CD14-positive monocyte (primary cell): ENCODE data around the gene ZCCHC14. TPM values are rescaled to one million over a fixed set of nuclear protein-coding genes. Genes with fewer than 3 reads are reported as not detected.

Experiments
- DNase-seq, 3 donors: peaks; one replicate each; pipeline ENCODE4 v3.0.0-alpha.2; 2011 to 2022
- H2AFZ ChIP-seq: 2 replicates; pipeline ENCODE4 v1.6.0; 2012; ENCODE audit warnings: mild to moderate bottlenecking, low read depth, low read length, inconsistent platforms; ENCODE audit not compliant: insufficient read depth, poor library complexity, severe bottlenecking
- H3K27ac ChIP-seq, 2 donors: 1 replicate in 1 of 2; 2 replicates in 1 of 2; pipeline ENCODE4 v1.5.1; 2012 to 2013; ENCODE audit warnings: low read length in 2 of 2, control low read depth in 1 of 2, inconsistent platforms in 1 of 2, low read depth in 1 of 2, mild to moderate bottlenecking in 1 of 2
- H3K27me3 ChIP-seq, 2 donors: one replicate each; pipeline versions ENCODE4 v1.6.0 to v1.6.1; 2011 to 2013; ENCODE audit warnings: low read length in 2 of 2; ENCODE audit not compliant: control insufficient read depth in 2 of 2, insufficient read depth in 2 of 2
- H3K36me3 ChIP-seq, 2 donors: replicated peaks in 1 of 2; 1 replicate in 1 of 2; 2 replicates in 1 of 2; pipeline versions ENCODE4 v1.5.1 to v1.6.1; 2012 to 2013; ENCODE audit warnings: low read length in 2 of 2, control low read depth in 1 of 2, inconsistent platforms in 1 of 2, mild to moderate bottlenecking in 1 of 2; ENCODE audit not compliant: insufficient read depth in 2 of 2, control insufficient read depth in 1 of 2
- H3K4me1 ChIP-seq, 2 donors: 1 replicate in 1 of 2; 2 replicates in 1 of 2; pipeline versions ENCODE4 v1.5.1 to v1.6.1; 2012 to 2013; ENCODE audit warnings: low read length in 2 of 2, control low read depth in 1 of 2, inconsistent platforms in 1 of 2, mild to moderate bottlenecking in 1 of 2, moderate library complexity in 1 of 2; ENCODE audit not compliant: insufficient read depth in 2 of 2, control insufficient read depth in 1 of 2
- H3K4me2 ChIP-seq: replicated peaks from 2 replicates; pipeline ENCODE3; 2012; ENCODE audit warnings: low read length, moderate library complexity, mild to moderate bottlenecking; ENCODE audit not compliant: poor library complexity, severe bottlenecking; ENCODE audit errors: extremely low read depth
- H3K4me3 ChIP-seq, 3 experiments: fragments of 200-600 bp in 1 of 3; sonication (generic) in 1 of 3; replicated peaks in 1 of 3; 1 replicate in 2 of 3; 2 replicates in 1 of 3; pipeline ENCODE4 v1.5.1; 2011 to 2013; ENCODE audit warnings: low read length in 3 of 3, mild to moderate bottlenecking in 3 of 3, control low read depth in 2 of 3, low read depth in 2 of 3, inconsistent platforms in 1 of 3, moderate library complexity in 1 of 3
- H3K79me2 ChIP-seq: 2 replicates; pipeline ENCODE4 v1.6.0; 2012; ENCODE audit warnings: mild to moderate bottlenecking, control low read depth, inconsistent platforms, low read length, moderate library complexity; ENCODE audit not compliant: insufficient read depth
- H3K9ac ChIP-seq: 2 replicates; pipeline ENCODE4 v1.6.0; 2017; ENCODE audit warnings: low read length, mild to moderate bottlenecking; ENCODE audit not compliant: insufficient read depth, poor library complexity, severe bottlenecking
- H3K9me3 ChIP-seq, 2 donors: replicated peaks in 1 of 2; 1 replicate in 1 of 2; 2 replicates in 1 of 2; pipeline versions ENCODE4 v1.5.1 to v1.6.1; 2012 to 2013; ENCODE audit warnings: low read length in 2 of 2, control low read depth in 1 of 2; ENCODE audit not compliant: control insufficient read depth in 1 of 2, insufficient read depth in 1 of 2
- H4K20me1 ChIP-seq: 2 replicates; pipeline ENCODE4 v1.6.0; 2012; ENCODE audit warnings: mild to moderate bottlenecking, low read length, control low read depth, moderate library complexity; ENCODE audit not compliant: insufficient read depth
- H3K27ac Mint-ChIP-seq, 7 donors: one replicate each; pipeline ENCODE4 v1.8.0; 2020; ENCODE audit warnings: mild to moderate bottlenecking in 7 of 7, mixed read lengths in 7 of 7, moderate library complexity in 6 of 7, inconsistent platforms in 2 of 7
- H3K27me3 Mint-ChIP-seq, 3 donors: one replicate each; pipeline ENCODE4 v1.8.0; 2021 to 2022; ENCODE audit warnings: low read depth in 3 of 3, mild to moderate bottlenecking in 3 of 3, mixed read lengths in 3 of 3, moderate library complexity in 3 of 3, inconsistent platforms in 1 of 3
- H3K36me3 Mint-ChIP-seq, 2 donors: one replicate each; pipeline ENCODE4 v1.8.0; 2020; ENCODE audit warnings: mixed read lengths in 2 of 2, inconsistent platforms in 1 of 2, mild to moderate bottlenecking in 1 of 2
- H3K4me1 Mint-ChIP-seq: one replicate; pipeline ENCODE4 v1.8.0; 2020; ENCODE audit warnings: mild to moderate bottlenecking, mixed read lengths
- H3K4me3 Mint-ChIP-seq, 2 donors: one replicate each; pipeline ENCODE4 v1.8.0; 2020; ENCODE audit warnings: mild to moderate bottlenecking in 2 of 2, mixed read lengths in 2 of 2, moderate library complexity in 1 of 2
- H3K9me3 Mint-ChIP-seq, 7 donors: one replicate each; pipeline ENCODE4 v1.8.0; 2020 to 2022; ENCODE audit warnings: mixed read lengths in 7 of 7, mild to moderate bottlenecking in 6 of 7, moderate library complexity in 6 of 7, inconsistent platforms in 2 of 7
- CTCF ChIP-seq: fragments of 200-600 bp; IDR thresholded peaks from one replicate; pipeline ENCODE4 v1.8.0; 2022; ENCODE audit warnings: antibody characterized with exemption, mild to moderate bottlenecking
- WGBS: methylation state at CpG from one replicate; pipeline ENCODE4 v1.1.5; 2013; ENCODE audit warnings: missing lambda C conversion rate; ENCODE audit not compliant: insufficient coverage; 5-methylcytosine and 5-hydroxymethylcytosine counted together
- intact Hi-C, 2 donors: fragments of 100-400 bp; cut with micrococcal nuclease; formaldehyde crosslinking; loops; one replicate each; pipeline versions ENCODE4 v1.15.0 to v1.15.1; 2023
- polyA plus RNA-seq, 3 donors: library from polyadenylated mRNA; depleted of rRNA in 1 of 3; unstranded in 2 of 3; stranded (reverse) in 1 of 3; fragments of 300-500 nt in 2 of 3; fragments of >200 nt in 1 of 3; fragmentation: Illumina TruSeq in 2 of 3; gene quantifications; 1 replicate in 2 of 3; 2 replicates in 1 of 3; pipeline ENCODE4 v1.2.3, GENCODE V29; 2012 to 2021

ZCCHC14 gene
- polyA plus RNA-seq, 3 donors = 0.11 to 4.0 (median 0.22) TPM

DNA sequence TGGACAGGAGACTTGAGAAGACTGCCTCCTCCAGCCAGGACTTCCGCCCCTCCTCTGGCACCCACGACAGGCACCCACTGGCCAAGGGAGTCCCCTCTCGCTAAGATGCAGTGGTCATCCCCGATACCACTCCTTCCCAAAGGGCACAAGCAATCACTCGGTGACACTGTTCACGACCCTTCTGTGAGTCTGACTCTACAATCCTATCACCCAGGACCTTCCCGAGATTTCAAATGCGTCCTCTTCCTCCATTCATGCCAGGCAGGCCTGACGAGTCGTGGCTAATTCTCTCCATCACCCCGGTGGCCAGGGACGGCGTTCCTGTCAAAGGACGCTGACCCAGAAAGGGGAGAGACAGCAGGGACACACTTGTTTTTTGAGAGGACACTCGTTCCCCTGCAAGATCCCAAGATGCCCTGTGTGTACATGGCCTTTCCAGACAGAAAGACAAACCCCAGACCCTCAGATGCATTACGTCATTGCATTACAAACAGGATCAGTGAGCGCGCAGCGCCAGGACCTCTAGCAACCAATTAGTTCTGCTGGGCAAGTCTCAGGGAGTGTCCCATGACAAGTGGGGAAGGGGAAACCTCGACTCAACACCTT is 121.5 kb downstream of the ZCCHC14 start:
- H3K4me3 ChIP-seq = no peak overlapping the region
- peaks cover 0 to 14% of the 10 kb centered on the region in 2 donors for H3K9me3 ChIP-seq
- intact Hi-C loops = no loop called here
- peaks cover 0 to 4% of the 10 kb centered on the region in 2 donors for H3K36me3 ChIP-seq
- H3K4me1 ChIP-seq = peaks cover 16 to 18% of the 10 kb centered on the region in 2 donors
- no peak overlapping the region for H2AFZ ChIP-seq
- no peak overlapping the region for H3K9ac ChIP-seq
- peak overlapping the region in 1 of 2 donors; percentile 71 for H3K4me3 Mint-ChIP-seq
- WGBS = 93% methylated on average over 14 of the region's 20 CpGs
- peaks cover 94% of the 10 kb centered on the region for H4K20me1 ChIP-seq
- peaks cover 60 to 76% of the 10 kb centered on the region in 2 donors for H3K27me3 ChIP-seq
- H3K36me3 Mint-ChIP-seq = peaks cover 28% of the 10 kb centered on the region in 2 donors
- no peaks in the 10 kb centered on the region for H3K79me2 ChIP-seq
- peaks cover 0 to 26% (median 9%) of the 10 kb centered on the region in 7 donors for H3K9me3 Mint-ChIP-seq
- H3K27ac Mint-ChIP-seq = no peak overlapping the region
- no peak overlapping the region for H3K27ac ChIP-seq
- peaks cover 74 to 87% (median 86%) of the 10 kb centered on the region in 3 donors for H3K27me3 Mint-ChIP-seq
- no peak overlapping the region for H3K4me2 ChIP-seq
- no peak for TF ChIP-seq CTCF
- no peak for DNase-seq
- peaks cover 27% of the 10 kb centered on the region for H3K4me1 Mint-ChIP-seq

- Histone ChIP-seq H3K36me3 (peaks cover 0 to 4% of the 10 kb centered on the region in 2 donors), H3K4me1 (peaks cover 13 to 18% of the 10 kb centered on the region in 2 donors), H4K20me1 (peaks cover 94% of the 10 kb centered on the region), H2AFZ (no peak overlapping the region), H3K4me2 (no peak overlapping the region), H3K9ac (no peak overlapping the region), H3K79me2 (no peaks in the 10 kb centered on the region), H3K9me3 (peaks cover 0 to 14% of the 10 kb centered on the region in 2 donors), H3K4me3 (no peak overlapping the region), H3K27me3 (peaks cover 69 to 82% of the 10 kb centered on the region in 2 donors), H3K27ac (no peak overlapping the region)
- no peak for DNase-seq
- peak overlapping the region in 1 of 2 donors; percentile 71 for H3K4me3 Mint-ChIP-seq
- no peak overlapping the region for H3K27ac Mint-ChIP-seq
- H3K27me3 Mint-ChIP-seq = peaks cover 81 to 91% (median 88%) of the 10 kb centered on the region in 3 donors
- H3K4me1 Mint-ChIP-seq = peaks cover 20% of the 10 kb centered on the region
- 89% methylated on average over 9 of the region's 16 CpGs for WGBS
- peaks cover 36 to 39% of the 10 kb centered on the region in 2 donors for H3K36me3 Mint-ChIP-seq
- TF ChIP-seq CTCF = no peak
- intact Hi-C loops = no loop called here
- peaks cover 0 to 28% (median 9%) of the 10 kb centered on the region in 7 donors for H3K9me3 Mint-ChIP-seq
These were observed 122.8 kb downstream of the ZCCHC14 start for GRCh38 chr16:87369796-87370719.
